ENCODE data around the gene CTIF.

DNA sequence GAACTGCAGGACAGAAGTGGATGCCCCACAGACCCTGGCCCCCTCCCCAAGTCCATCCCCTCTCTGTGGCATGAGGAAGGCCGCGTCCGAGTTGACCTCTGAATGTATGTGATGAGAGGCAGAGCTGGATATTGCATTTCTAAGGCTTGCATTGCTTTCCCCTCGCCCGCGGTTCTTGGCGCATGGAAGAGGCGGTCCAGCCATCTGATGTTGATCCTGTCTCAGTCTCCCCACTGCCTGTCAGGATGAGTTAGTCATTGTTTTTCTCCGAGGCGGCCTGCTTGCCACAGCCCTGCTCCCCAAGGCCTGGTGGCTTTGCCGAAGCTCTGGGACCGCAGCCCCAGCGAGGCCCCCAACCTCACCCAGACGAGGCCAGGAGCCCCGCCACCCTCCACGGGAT is 323.3 kb downstream of the CTIF start:
- TF ChIP-seq NFIC (IDR thresholded peaks at IDR 0.05; ENCODE audit: borderline replicate concordance) (no peak), RXRA (IDR thresholded peaks at IDR 0.05; ENCODE audit: borderline replicate concordance, low read depth) (no peak), POLR2AphosphoS5 (IDR thresholded peaks at IDR 0.05; ENCODE audit: low read depth, low read length) (no peak), GATA2 (CRISPR knock-in tag; IDR thresholded peaks at IDR 0.05) (no peak), YY1 (IDR thresholded peaks at IDR 0.05; ENCODE audit: low read depth) (no peak), RFX5 (IDR thresholded peaks at IDR 0.05; ENCODE audit: low read length) (no peak)
- TF ChIP-seq, protein P1, sequence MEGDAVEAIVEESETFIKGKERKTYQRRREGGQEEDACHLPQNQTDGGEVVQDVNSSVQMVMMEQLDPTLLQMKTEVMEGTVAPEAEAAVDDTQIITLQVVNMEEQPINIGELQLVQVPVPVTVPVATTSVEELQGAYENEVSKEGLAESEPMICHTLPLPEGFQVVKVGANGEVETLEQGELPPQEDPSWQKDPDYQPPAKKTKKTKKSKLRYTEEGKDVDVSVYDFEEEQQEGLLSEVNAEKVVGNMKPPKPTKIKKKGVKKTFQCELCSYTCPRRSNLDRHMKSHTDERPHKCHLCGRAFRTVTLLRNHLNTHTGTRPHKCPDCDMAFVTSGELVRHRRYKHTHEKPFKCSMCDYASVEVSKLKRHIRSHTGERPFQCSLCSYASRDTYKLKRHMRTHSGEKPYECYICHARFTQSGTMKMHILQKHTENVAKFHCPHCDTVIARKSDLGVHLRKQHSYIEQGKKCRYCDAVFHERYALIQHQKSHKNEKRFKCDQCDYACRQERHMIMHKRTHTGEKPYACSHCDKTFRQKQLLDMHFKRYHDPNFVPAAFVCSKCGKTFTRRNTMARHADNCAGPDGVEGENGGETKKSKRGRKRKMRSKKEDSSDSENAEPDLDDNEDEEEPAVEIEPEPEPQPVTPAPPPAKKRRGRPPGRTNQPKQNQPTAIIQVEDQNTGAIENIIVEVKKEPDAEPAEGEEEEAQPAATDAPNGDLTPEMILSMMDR (IDR thresholded peaks at IDR 0.05): no peak
- TF ChIP-seq, protein P2, sequence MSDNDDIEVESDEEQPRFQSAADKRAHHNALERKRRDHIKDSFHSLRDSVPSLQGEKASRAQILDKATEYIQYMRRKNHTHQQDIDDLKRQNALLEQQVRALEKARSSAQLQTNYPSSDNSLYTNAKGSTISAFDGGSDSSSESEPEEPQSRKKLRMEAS (IDR thresholded peaks at IDR 0.05; ENCODE audit: low read depth): no peak
- TF ChIP-seq, protein P3, sequence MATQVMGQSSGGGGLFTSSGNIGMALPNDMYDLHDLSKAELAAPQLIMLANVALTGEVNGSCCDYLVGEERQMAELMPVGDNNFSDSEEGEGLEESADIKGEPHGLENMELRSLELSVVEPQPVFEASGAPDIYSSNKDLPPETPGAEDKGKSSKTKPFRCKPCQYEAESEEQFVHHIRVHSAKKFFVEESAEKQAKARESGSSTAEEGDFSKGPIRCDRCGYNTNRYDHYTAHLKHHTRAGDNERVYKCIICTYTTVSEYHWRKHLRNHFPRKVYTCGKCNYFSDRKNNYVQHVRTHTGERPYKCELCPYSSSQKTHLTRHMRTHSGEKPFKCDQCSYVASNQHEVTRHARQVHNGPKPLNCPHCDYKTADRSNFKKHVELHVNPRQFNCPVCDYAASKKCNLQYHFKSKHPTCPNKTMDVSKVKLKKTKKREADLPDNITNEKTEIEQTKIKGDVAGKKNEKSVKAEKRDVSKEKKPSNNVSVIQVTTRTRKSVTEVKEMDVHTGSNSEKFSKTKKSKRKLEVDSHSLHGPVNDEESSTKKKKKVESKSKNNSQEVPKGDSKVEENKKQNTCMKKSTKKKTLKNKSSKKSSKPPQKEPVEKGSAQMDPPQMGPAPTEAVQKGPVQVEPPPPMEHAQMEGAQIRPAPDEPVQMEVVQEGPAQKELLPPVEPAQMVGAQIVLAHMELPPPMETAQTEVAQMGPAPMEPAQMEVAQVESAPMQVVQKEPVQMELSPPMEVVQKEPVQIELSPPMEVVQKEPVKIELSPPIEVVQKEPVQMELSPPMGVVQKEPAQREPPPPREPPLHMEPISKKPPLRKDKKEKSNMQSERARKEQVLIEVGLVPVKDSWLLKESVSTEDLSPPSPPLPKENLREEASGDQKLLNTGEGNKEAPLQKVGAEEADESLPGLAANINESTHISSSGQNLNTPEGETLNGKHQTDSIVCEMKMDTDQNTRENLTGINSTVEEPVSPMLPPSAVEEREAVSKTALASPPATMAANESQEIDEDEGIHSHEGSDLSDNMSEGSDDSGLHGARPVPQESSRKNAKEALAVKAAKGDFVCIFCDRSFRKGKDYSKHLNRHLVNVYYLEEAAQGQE (IDR thresholded peaks at IDR 0.05; ENCODE audit: low read depth, low read length): no peak

Measured in SK-N-SH (cell line).